SK-N-SH (cell line): Measurements from ENCODE around the gene ALDH5A1. TPM values are rescaled to one million over a fixed set of nuclear protein-coding genes. Genes with fewer than 3 reads are reported as not detected.

Experiments
- CTCF ChIA-PET: fragments of 300-600, 350-600 bp; formaldehyde crosslinking; extraction: SDS; loops from one replicate; lab custom pipeline; 2021; lab: Yijun Ruan, JAX
- POLR2A ChIA-PET: fragments of 350-600 bp; sonication (Branson Sonifier 250); formaldehyde crosslinking; extraction: SDS; loops from one replicate; lab custom pipeline; 2020; ENCODE audit warnings: antibody characterized with exemption, inconsistent platforms; lab: Yijun Ruan, JAX
- DNase-seq: peaks from one replicate; pipeline ENCODE4 v3.0.0; 2012
- H2AFZ ChIP-seq: fragments of 200-600 bp; sonication (generic); 2 replicates; pipeline ENCODE4 v1.8.1; 2016; ENCODE audit warnings: antibody characterized with exemption, mild to moderate bottlenecking, low read depth
- H3F3A ChIP-seq: fragments of 200-600 bp; sonication (generic); replicated peaks from 2 replicates; pipeline ENCODE3; 2016; ENCODE audit warnings: antibody characterized with exemption, mild to moderate bottlenecking; ENCODE audit not compliant: insufficient read depth
- H3K27ac ChIP-seq, 2 experiments: fragments of 200-500 bp in 1 of 2; fragments of 200-600 bp in 1 of 2; sonication (Bioruptor generic) in 1 of 2; sonication (generic), shearing (Covaris generic) in 1 of 2; 2 replicates each; pipeline versions ENCODE4 v1.5.1 to v1.6.1; 2014 to 2016; ENCODE audit warnings: low read depth in 2 of 2, inconsistent platforms in 1 of 2, low read length in 1 of 2, mild to moderate bottlenecking in 1 of 2, mixed read lengths in 1 of 2
- H3K27me3 ChIP-seq: fragments of 200-600 bp; sonication (generic), shearing (Covaris generic); 2 replicates; pipeline ENCODE4 v1.6.1; 2016; ENCODE audit warnings: mixed run types; ENCODE audit not compliant: insufficient read depth
- H3K36me3 ChIP-seq, 2 experiments: fragments of 200-500 bp in 1 of 2; fragments of 200-600 bp in 1 of 2; sonication (Bioruptor generic) in 1 of 2; sonication (generic) in 1 of 2; replicated peaks in 1 of 2; 2 replicates each; pipeline versions ENCODE3 to v1.5.1; 2014 to 2016; ENCODE audit warnings: low read length in 1 of 2, mild to moderate bottlenecking in 1 of 2; ENCODE audit not compliant: insufficient read depth in 2 of 2, control insufficient read depth in 1 of 2
- H3K4me1 ChIP-seq, 2 experiments: fragments of 200-500 bp in 1 of 2; fragments of 200-600 bp in 1 of 2; sonication (Bioruptor generic) in 1 of 2; sonication (generic), shearing (Covaris generic) in 1 of 2; 2 replicates each; pipeline versions ENCODE4 v1.5.1 to v1.6.1; 2014 to 2016; ENCODE audit warnings: low read depth in 1 of 2, low read length in 1 of 2, mixed run types in 1 of 2; ENCODE audit not compliant: insufficient read depth in 2 of 2, control insufficient read depth in 1 of 2
- H3K4me2 ChIP-seq: fragments of 200-600 bp; sonication (generic), shearing (Covaris generic); 2 replicates; pipeline ENCODE4 v1.6.1; 2017; ENCODE audit warnings: mixed run types
- H3K4me3 ChIP-seq, 2 experiments: fragments of 200-500 bp in 1 of 2; fragments of 200-600 bp in 1 of 2; sonication (Bioruptor generic) in 1 of 2; sonication (generic), shearing (Covaris generic) in 1 of 2; 2 replicates each; pipeline versions ENCODE4 v1.5.1 to v1.8.1; 2014 to 2016; ENCODE audit warnings: low read depth in 2 of 2, inconsistent platforms in 1 of 2, low read length in 1 of 2, mild to moderate bottlenecking in 1 of 2, mixed read lengths in 1 of 2, moderate library complexity in 1 of 2
- H3K79me2 ChIP-seq: fragments of 200-600 bp; sonication (generic); 2 replicates; pipeline ENCODE4 v1.8.1; 2017; ENCODE audit warnings: mild to moderate bottlenecking; ENCODE audit not compliant: insufficient read depth
- H3K9ac ChIP-seq: fragments of 200-600 bp; sonication (generic); 2 replicates; pipeline ENCODE4 v1.6.1; 2017; ENCODE audit warnings: mixed run types
- H3K9me2 ChIP-seq: fragments of 200-600 bp; sonication (generic); 2 replicates; pipeline ENCODE4 v1.6.1; 2017; ENCODE audit warnings: mixed run types
- H3K9me3 ChIP-seq: fragments of 200-600 bp; sonication (generic); 2 replicates; pipeline ENCODE4 v1.6.1; 2017; ENCODE audit warnings: mixed run types, mild to moderate bottlenecking, moderate library complexity
- H4K20me1 ChIP-seq: fragments of 200-600 bp; sonication (generic); 2 replicates; pipeline ENCODE4 v1.6.1; 2017; ENCODE audit warnings: mild to moderate bottlenecking, mixed run types; ENCODE audit not compliant: insufficient read depth
- EP300 ChIP-seq, 2 experiments: IDR thresholded peaks; 2 replicates each; pipeline versions ENCODE4 v1.4.0 to v1.6.1; 2012; ENCODE audit warnings: borderline replicate concordance in 1 of 2, low read depth in 1 of 2, low read length in 1 of 2
- FOSL2 ChIP-seq: IDR thresholded peaks from 2 replicates; pipeline ENCODE4 v1.4.0; 2012; ENCODE audit warnings: low read depth, mild to moderate bottlenecking, moderate library complexity, borderline replicate concordance
- FOXJ3 ChIP-seq: sonication (generic); formaldehyde crosslinking; IDR thresholded peaks from 2 replicates; pipeline ENCODE4 v1.5.1; 2020; ENCODE audit warnings: mild to moderate bottlenecking, missing genetic modification reagents
- GABPA ChIP-seq: IDR thresholded peaks from 2 replicates; pipeline ENCODE4 v1.4.0; 2012; ENCODE audit warnings: low read depth, mild to moderate bottlenecking
- JUND ChIP-seq: IDR thresholded peaks from 2 replicates; pipeline ENCODE4 v1.4.0; 2012
- MEF2A ChIP-seq: IDR thresholded peaks from 2 replicates; pipeline ENCODE4 v1.4.0; 2012; ENCODE audit warnings: low read depth, borderline replicate concordance
- MXI1 ChIP-seq: IDR thresholded peaks from 2 replicates; pipeline ENCODE4 v1.6.1; 2012; ENCODE audit warnings: mild to moderate bottlenecking, low read depth, low read length, improper control_type of control experiment
- NFIC ChIP-seq: IDR thresholded peaks from 2 replicates; pipeline ENCODE4 v1.4.0; 2012; ENCODE audit warnings: borderline replicate concordance
- POLR2AphosphoS5 ChIP-seq: IDR thresholded peaks from 2 replicates; pipeline ENCODE4 v1.6.1; 2012; ENCODE audit warnings: low read depth, low read length
- RAD21 ChIP-seq: IDR thresholded peaks from 2 replicates; pipeline ENCODE4 v1.6.1; 2012; ENCODE audit warnings: mild to moderate bottlenecking, low read length
- RCOR1 ChIP-seq: fragments of 150-350 bp; IDR thresholded peaks from 2 replicates; pipeline ENCODE4 v1.6.1; 2017; ENCODE audit warnings: antibody characterized with exemption, low read length
- SIN3A ChIP-seq: IDR thresholded peaks from 2 replicates; pipeline ENCODE4 v1.6.1; 2012; ENCODE audit warnings: low read depth, mild to moderate bottlenecking, low read length, moderate library complexity, borderline replicate concordance
- SMC3 ChIP-seq: IDR thresholded peaks from 2 replicates; pipeline ENCODE4 v1.6.1; 2012; ENCODE audit warnings: low read depth, low read length, improper control_type of control experiment
- TAF1 ChIP-seq: IDR thresholded peaks from 2 replicates; pipeline ENCODE4 v1.6.1; 2012; ENCODE audit warnings: low read depth, mild to moderate bottlenecking, low read length, moderate library complexity, borderline replicate concordance
- TCF12 ChIP-seq: IDR thresholded peaks from 2 replicates; pipeline ENCODE4 v1.4.0; 2012
- TEAD4 ChIP-seq: IDR thresholded peaks from 2 replicates; pipeline ENCODE4 v1.4.0; 2012; ENCODE audit warnings: mild to moderate bottlenecking, borderline replicate concordance; ENCODE audit not compliant: insufficient read depth
- WGBS: methylation state at CpG from one replicate; pipeline ENCODE4 v1.1.6; 2017; ENCODE audit warnings: low lambda C conversion rate; 5-methylcytosine and 5-hydroxymethylcytosine counted together
- polyA plus RNA-seq, 3 experiments: library from polyadenylated mRNA; depleted of rRNA; stranded (reverse); fragments of >200 nt; gene quantifications; 2 replicates each; pipeline ENCODE4 v1.2.3, GENCODE V29; 2012
- TF ChIP-seq, protein P1 (sequence below): IDR thresholded peaks from 2 replicates; pipeline ENCODE4 v1.4.0; 2012; ENCODE audit warnings: low read depth, borderline replicate concordance
- TF ChIP-seq, protein P2 (sequence below): fragments of 150-350 bp; IDR thresholded peaks from 2 replicates; pipeline ENCODE4 v1.6.1; 2017; ENCODE audit warnings: antibody characterized with exemption, low read length, low read depth, borderline replicate concordance
- TF ChIP-seq, protein P3 (sequence below): fragments of 200-600 bp; sonication (generic); IDR thresholded peaks from 2 replicates; pipeline ENCODE4 v1.6.1; 2017; ENCODE audit warnings: antibody characterized with exemption, mild to moderate bottlenecking, moderate library complexity
- TF ChIP-seq, protein P4 (sequence below): IDR thresholded peaks from 2 replicates; pipeline ENCODE4 v1.4.0; 2012; ENCODE audit warnings: low read depth

ALDH5A1 gene
- polyA plus RNA-seq, 1 of the 3 experiments (the other 2 are of a cell fraction), result 3.0 TPM

DNA sequence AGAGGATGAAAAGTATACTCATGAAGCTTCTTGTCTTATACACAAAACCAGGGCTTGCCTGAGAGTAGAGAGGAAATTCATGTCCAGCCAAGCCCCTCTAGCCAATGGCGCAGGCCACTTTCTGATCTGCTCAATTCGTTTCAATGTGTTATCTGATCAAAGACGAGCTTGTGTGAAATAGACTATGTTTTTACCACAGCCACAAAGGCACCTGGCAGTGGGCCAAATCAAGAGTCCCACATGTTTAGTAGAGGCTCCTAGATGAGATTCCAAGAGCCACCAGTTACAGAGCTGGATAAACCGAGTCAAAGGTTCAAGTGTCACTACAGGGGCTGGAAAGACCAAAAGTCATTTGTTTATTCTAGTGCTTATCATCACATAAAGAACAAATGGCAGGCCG, 40.3 kb upstream of the ALDH5A1 start:
- Histone ChIP-seq H3F3A (no peaks in the 10 kb centered on the region), H4K20me1 (no peaks in the 10 kb centered on the region), H3K36me3 (no peaks in the 10 kb centered on the region), H3K9ac (no peak overlapping the region), H3K4me2 (no peak overlapping the region), H3K79me2 (no peaks in the 10 kb centered on the region), H3K9me2 (no peaks in the 10 kb centered on the region)
- 81% methylated on average over 5 of the region's 5 CpGs for WGBS
- CTCF ChIA-PET, result interaction anchor here (1.0 to 1.5 kb wide), 2 partner anchors 23 to 127 kb away, joined by 4 to 5 read pairs; no protein-coding TSS in a partner anchor
- DNase-seq, result no peak
- TF ChIP-seq, protein P1, sequence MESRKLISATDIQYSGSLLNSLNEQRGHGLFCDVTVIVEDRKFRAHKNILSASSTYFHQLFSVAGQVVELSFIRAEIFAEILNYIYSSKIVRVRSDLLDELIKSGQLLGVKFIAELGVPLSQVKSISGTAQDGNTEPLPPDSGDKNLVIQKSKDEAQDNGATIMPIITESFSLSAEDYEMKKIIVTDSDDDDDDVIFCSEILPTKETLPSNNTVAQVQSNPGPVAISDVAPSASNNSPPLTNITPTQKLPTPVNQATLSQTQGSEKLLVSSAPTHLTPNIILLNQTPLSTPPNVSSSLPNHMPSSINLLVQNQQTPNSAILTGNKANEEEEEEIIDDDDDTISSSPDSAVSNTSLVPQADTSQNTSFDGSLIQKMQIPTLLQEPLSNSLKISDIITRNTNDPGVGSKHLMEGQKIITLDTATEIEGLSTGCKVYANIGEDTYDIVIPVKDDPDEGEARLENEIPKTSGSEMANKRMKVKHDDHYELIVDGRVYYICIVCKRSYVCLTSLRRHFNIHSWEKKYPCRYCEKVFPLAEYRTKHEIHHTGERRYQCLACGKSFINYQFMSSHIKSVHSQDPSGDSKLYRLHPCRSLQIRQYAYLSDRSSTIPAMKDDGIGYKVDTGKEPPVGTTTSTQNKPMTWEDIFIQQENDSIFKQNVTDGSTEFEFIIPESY, result no peak
- TF ChIP-seq, protein P2, sequence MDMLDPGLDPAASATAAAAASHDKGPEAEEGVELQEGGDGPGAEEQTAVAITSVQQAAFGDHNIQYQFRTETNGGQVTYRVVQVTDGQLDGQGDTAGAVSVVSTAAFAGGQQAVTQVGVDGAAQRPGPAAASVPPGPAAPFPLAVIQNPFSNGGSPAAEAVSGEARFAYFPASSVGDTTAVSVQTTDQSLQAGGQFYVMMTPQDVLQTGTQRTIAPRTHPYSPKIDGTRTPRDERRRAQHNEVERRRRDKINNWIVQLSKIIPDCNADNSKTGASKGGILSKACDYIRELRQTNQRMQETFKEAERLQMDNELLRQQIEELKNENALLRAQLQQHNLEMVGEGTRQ, result no peak
- TF ChIP-seq MXI1 (no peak), FOSL2 (no peak), TCF12 (no peak), MEF2A (no peak), SIN3A (no peak), FOXJ3 (no peak), RCOR1 (no peak), EP300 (IDR thresholded peaks at IDR 0.05; ENCODE audit: borderline replicate concordance in 1 of 2, low read depth in 1 of 2, low read length in 1 of 2) (no peak), RAD21 (no peak), JUND (no peak), TEAD4 (no peak), SMC3 (no peak), POLR2AphosphoS5 (no peak), TAF1 (no peak), GABPA (no peak), NFIC (no peak)
- TF ChIP-seq, protein P3, sequence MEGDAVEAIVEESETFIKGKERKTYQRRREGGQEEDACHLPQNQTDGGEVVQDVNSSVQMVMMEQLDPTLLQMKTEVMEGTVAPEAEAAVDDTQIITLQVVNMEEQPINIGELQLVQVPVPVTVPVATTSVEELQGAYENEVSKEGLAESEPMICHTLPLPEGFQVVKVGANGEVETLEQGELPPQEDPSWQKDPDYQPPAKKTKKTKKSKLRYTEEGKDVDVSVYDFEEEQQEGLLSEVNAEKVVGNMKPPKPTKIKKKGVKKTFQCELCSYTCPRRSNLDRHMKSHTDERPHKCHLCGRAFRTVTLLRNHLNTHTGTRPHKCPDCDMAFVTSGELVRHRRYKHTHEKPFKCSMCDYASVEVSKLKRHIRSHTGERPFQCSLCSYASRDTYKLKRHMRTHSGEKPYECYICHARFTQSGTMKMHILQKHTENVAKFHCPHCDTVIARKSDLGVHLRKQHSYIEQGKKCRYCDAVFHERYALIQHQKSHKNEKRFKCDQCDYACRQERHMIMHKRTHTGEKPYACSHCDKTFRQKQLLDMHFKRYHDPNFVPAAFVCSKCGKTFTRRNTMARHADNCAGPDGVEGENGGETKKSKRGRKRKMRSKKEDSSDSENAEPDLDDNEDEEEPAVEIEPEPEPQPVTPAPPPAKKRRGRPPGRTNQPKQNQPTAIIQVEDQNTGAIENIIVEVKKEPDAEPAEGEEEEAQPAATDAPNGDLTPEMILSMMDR, result no peak
- TF ChIP-seq, protein P4, sequence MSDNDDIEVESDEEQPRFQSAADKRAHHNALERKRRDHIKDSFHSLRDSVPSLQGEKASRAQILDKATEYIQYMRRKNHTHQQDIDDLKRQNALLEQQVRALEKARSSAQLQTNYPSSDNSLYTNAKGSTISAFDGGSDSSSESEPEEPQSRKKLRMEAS, result no peak
- TF ChIP-seq, all 33 proteins: peak for 0
- Histone ChIP-seq H3K4me3 (no peak overlapping the region), H3K27ac (no peak overlapping the region), H3K9me3 (no peaks in the 10 kb centered on the region), H3K27me3 (no peaks in the 10 kb centered on the region), H3K4me1 (peaks cover 0 to 4% of the 10 kb centered on the region in 2 experiments; a peak in 1 of 4 replicates), H2AFZ (no peak overlapping the region)
- POLR2A ChIA-PET, result no interaction called here
